Neural progenitor cell (in vitro differentiated cells): Measurements from ENCODE around the gene FBXW4. TPM values are rescaled to one million over a fixed set of nuclear protein-coding genes. Genes with fewer than 3 reads are reported as not detected.

Experiments used
- DNase-seq: peaks from one replicate; pipeline ENCODE4 v3.0.0-alpha.2; 2016; ENCODE audit warnings: low spot score
- H2AFZ ChIP-seq: fragments of 200-600 bp; sonication (generic); replicated peaks from 2 replicates; pipeline ENCODE4 v1.6.1; 2016; ENCODE audit warnings: antibody characterized with exemption
- H3F3A ChIP-seq: fragments of 200-600 bp; sonication (generic); 2 replicates; pipeline ENCODE4 v1.6.1; 2016; ENCODE audit warnings: antibody characterized with exemption, low read depth
- H3K27ac ChIP-seq: fragments of 200-600 bp; sonication (generic); 2 replicates; pipeline ENCODE4 v1.5.1; 2016; ENCODE audit warnings: mild to moderate bottlenecking
- H3K27me3 ChIP-seq: fragments of 200-600 bp; sonication (generic); 2 replicates; pipeline ENCODE4 v1.6.1; 2016; ENCODE audit warnings: mild to moderate bottlenecking, moderate library complexity
- H3K36me3 ChIP-seq: fragments of 200-600 bp; sonication (generic); 2 replicates; pipeline ENCODE4 v1.5.1; 2016
- H3K4me1 ChIP-seq: fragments of 200-600 bp; sonication (generic); 2 replicates; pipeline ENCODE4 v1.6.1; 2016; ENCODE audit warnings: mixed run types
- H3K4me2 ChIP-seq: fragments of 200-600 bp; sonication (generic); 2 replicates; pipeline ENCODE4 v1.6.1; 2016
- H3K4me3 ChIP-seq: fragments of 200-600 bp; sonication (generic); 2 replicates; pipeline ENCODE4 v1.5.1; 2016
- H3K79me2 ChIP-seq: fragments of 200-600 bp; sonication (generic); 2 replicates; pipeline ENCODE4 v1.6.1; 2016; ENCODE audit warnings: low read depth
- H3K9ac ChIP-seq: fragments of 200-600 bp; sonication (generic); 2 replicates; pipeline ENCODE4 v1.6.1; 2016
- H3K9me3 ChIP-seq: fragments of 200-600 bp; sonication (generic); 2 replicates; pipeline ENCODE4 v1.5.1; 2016; ENCODE audit warnings: low read depth
- H4K20me1 ChIP-seq: fragments of 200-600 bp; sonication (generic); 2 replicates; pipeline ENCODE4 v1.6.1; 2016; ENCODE audit warnings: low read depth
- H3K27ac Mint-ChIP-seq: 3 replicates; pipeline ENCODE4 v1.8.0; 2021; ENCODE audit warnings: mixed read lengths
- H3K27me3 Mint-ChIP-seq: 2 replicates; pipeline ENCODE4 v1.8.0; 2022; ENCODE audit warnings: low read depth, mild to moderate bottlenecking, inconsistent platforms, moderate library complexity, mixed read lengths; ENCODE audit not compliant: insufficient read depth
- H3K36me3 Mint-ChIP-seq: 3 replicates; pipeline ENCODE4 v1.8.0; 2021; ENCODE audit warnings: mixed read lengths
- H3K4me1 Mint-ChIP-seq: 3 replicates; pipeline ENCODE4 v1.8.0; 2021; ENCODE audit warnings: mixed read lengths
- H3K4me3 Mint-ChIP-seq: 3 replicates; pipeline ENCODE4 v1.8.0; 2021; ENCODE audit warnings: mild to moderate bottlenecking, moderate library complexity, mixed read lengths
- H3K9me3 Mint-ChIP-seq: 3 replicates; pipeline ENCODE4 v1.8.0; 2020; ENCODE audit warnings: mixed read lengths
- CTCF ChIP-seq: fragments of 200-600 bp; sonication (generic); IDR thresholded peaks from 2 replicates; pipeline ENCODE4 v1.5.1; 2017; ENCODE audit warnings: antibody characterized with exemption, mild to moderate bottlenecking
- EZH2 ChIP-seq: fragments of 200-600 bp; sonication (generic); IDR thresholded peaks from 2 replicates; pipeline ENCODE4 v1.6.1; 2017; ENCODE audit warnings: antibody characterized with exemption, mild to moderate bottlenecking, moderate library complexity
- EZH2phosphoT487 ChIP-seq: fragments of 200-600 bp; sonication (generic); IDR thresholded peaks from 2 replicates; pipeline ENCODE4 v1.6.1; 2017; ENCODE audit warnings: antibody characterized with exemption
- total RNA-seq: library from RNA; depleted of rRNA; stranded (reverse); fragments of >200 nt; gene quantifications from 2 replicates; pipeline ENCODE4 v1.2.3, GENCODE V29; 2015; ENCODE audit warnings: low replicate concordance

Gene FBXW4
- total RNA-seq, 1 donor from 2014 or later: 36.3 TPM

GRCh38 chr10:101708073-101708472 lies 13.1 kb upstream of the FBXW4 start:
- Histone ChIP-seq H3K9me3 (no peaks in the 10 kb centered on the region), H4K20me1 (no peaks in the 10 kb centered on the region), H3K4me2 (peak overlapping the region; percentile 9), H3F3A (peaks cover 48% of the 10 kb centered on the region), H3K27ac (peak overlapping the region; percentile 23), H3K4me3 (no peak overlapping the region), H2AFZ (no peak overlapping the region), H3K27me3 (no peaks in the 10 kb centered on the region), H3K79me2 (no peaks in the 10 kb centered on the region), H3K36me3 (no peaks in the 10 kb centered on the region), H3K4me1 (peaks cover 37% of the 10 kb centered on the region), H3K9ac (no peak overlapping the region)
- Mint-ChIP-seq H3K9me3 (no peaks in the 10 kb centered on the region), H3K4me1 (peaks cover 41% of the 10 kb centered on the region), H3K27ac (no peak overlapping the region), H3K4me3 (peak overlapping the region; percentile 48), H3K27me3 (no peaks in the 10 kb centered on the region), H3K36me3 (no peaks in the 10 kb centered on the region)
- no peak for TF ChIP-seq EZH2
- no peak for TF ChIP-seq EZH2phosphoT487
- no peak for TF ChIP-seq CTCF
- DNase-seq: peak; percentile 21

- H3K36me3 ChIP-seq: no peaks in the 10 kb centered on the region
- H3K9me3 ChIP-seq: no peaks in the 10 kb centered on the region
- no peaks in the 10 kb centered on the region for H4K20me1 ChIP-seq
- H3K9ac ChIP-seq: no peak overlapping the region
- H3K27me3 Mint-ChIP-seq: peaks cover 2% of the 10 kb centered on the region
- H3K27ac ChIP-seq: no peak overlapping the region
- H3K27me3 ChIP-seq: no peaks in the 10 kb centered on the region
- peaks cover 24% of the 10 kb centered on the region for H3K4me1 ChIP-seq
- TF ChIP-seq CTCF (no peak), EZH2phosphoT487 (no peak), EZH2 (no peak)
- H3K4me3 ChIP-seq: no peak overlapping the region
- DNase-seq: peak; percentile 21
- H3K9me3 Mint-ChIP-seq: no peaks in the 10 kb centered on the region
- peaks cover 32% of the 10 kb centered on the region for H3F3A ChIP-seq
- no peak overlapping the region for H2AFZ ChIP-seq
- H3K4me2 ChIP-seq: no peak overlapping the region
- no peak overlapping the region for H3K4me3 Mint-ChIP-seq
- peaks cover 27% of the 10 kb centered on the region for H3K4me1 Mint-ChIP-seq
- H3K36me3 Mint-ChIP-seq: no peaks in the 10 kb centered on the region
- H3K79me2 ChIP-seq: no peaks in the 10 kb centered on the region
- H3K27ac Mint-ChIP-seq: no peak overlapping the region
Measured at GRCh38 chr10:101704331-101704730, 9.4 kb upstream of the FBXW4 start.

- Histone ChIP-seq H3K4me3 (no peak overlapping the region), H3K4me2 (no peak overlapping the region), H3K9ac (no peak overlapping the region), H3K27me3 (no peaks in the 10 kb centered on the region), H3F3A (peaks cover 20% of the 10 kb centered on the region), H3K36me3 (no peaks in the 10 kb centered on the region), H3K9me3 (no peaks in the 10 kb centered on the region), H2AFZ (no peak overlapping the region), H3K27ac (no peak overlapping the region), H3K4me1 (peaks cover 36% of the 10 kb centered on the region), H4K20me1 (no peaks in the 10 kb centered on the region), H3K79me2 (peaks cover 42% of the 10 kb centered on the region)
- Mint-ChIP-seq H3K4me3 (no peak overlapping the region), H3K36me3 (no peaks in the 10 kb centered on the region), H3K4me1 (peaks cover 21% of the 10 kb centered on the region), H3K9me3 (no peaks in the 10 kb centered on the region), H3K27ac (no peak overlapping the region), H3K27me3 (peaks cover 10% of the 10 kb centered on the region)
- no peak for DNase-seq
- TF ChIP-seq CTCF: no peak
- TF ChIP-seq EZH2: no peak
- no peak for TF ChIP-seq EZH2phosphoT487
Measured at GRCh38 chr10:101696632-101697031, 1.7 kb upstream of the FBXW4 start.
